ENCODE data around the gene NR4A2. TPM values are rescaled to one million over a fixed set of nuclear protein-coding genes. Genes with fewer than 3 reads are reported as not detected.

Gene NR4A2
- total RNA-seq, 2 donors from 2014 or later = 1.2 to 1.6 TPM

DNA sequence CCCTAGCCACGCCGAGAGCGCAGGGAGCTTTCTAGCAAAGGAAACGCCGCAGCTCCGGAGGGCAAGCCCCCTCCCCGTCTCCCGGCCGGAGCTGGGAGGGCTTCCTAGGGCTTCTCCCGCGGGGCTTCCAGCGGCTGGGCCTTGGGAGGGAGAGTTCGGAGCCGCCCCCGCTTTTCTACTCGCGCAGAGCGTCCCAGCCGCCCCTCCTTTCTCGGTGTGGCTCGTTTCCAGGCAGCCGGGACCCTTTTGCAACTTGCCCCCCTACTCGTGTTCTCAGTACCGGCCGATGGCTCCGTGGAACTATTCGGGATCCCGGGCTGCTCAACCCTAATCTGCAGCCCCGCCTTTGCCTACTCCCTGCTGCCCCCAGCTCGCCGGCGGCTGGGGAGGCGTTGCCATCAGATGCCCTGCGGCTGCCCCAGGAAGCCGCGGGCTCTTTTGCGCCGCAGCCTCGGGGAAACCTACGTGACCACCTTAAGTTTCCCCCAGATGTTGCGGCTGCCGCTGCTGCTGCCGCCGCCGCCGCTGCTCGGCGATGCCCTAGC is 1.5 kb upstream of the NR4A2 start:
- Histone ChIP-seq H3K9me3 (ENCODE audit: control insufficient read depth, low read length) (no peaks in the 10 kb centered on the region), H3K27ac (ENCODE audit: low read depth, low read length) (no peak overlapping the region), H3K27me3 (ENCODE audit: control insufficient read depth, insufficient read depth, low read length, poor library complexity, severe bottlenecking) (peaks cover 30% of the 10 kb centered on the region), H3K4me3 (ENCODE audit: low read length) (peak overlapping the region; percentile 91), H3K4me1 (ENCODE audit: control insufficient read depth, insufficient read depth, low read length) (no peaks in the 10 kb centered on the region), H3K36me3 (ENCODE audit: control insufficient read depth, insufficient read depth, low read length) (no peaks in the 10 kb centered on the region), H3K9ac (ENCODE audit: extremely low read depth, low read length, poor library complexity, severe bottlenecking) (peak overlapping the region; percentile 55)
- H3K27me3 Mint-ChIP-seq (ENCODE audit: insufficient read depth) = peaks cover 35% of the 10 kb centered on the region
- H3K4me3 Mint-ChIP-seq = peak overlapping the region; percentile 79
- WGBS, 2 experiments (ENCODE audit: insufficient coverage in 1 of 2, insufficient read length in 1 of 2) = 0% methylated on average over 6 to 48 of the region's 48 CpGs
- peak; percentile 90 for DNase-seq
- no peaks in the 10 kb centered on the region for H3K9me3 Mint-ChIP-seq
- TF ChIP-seq CTCF (conservative IDR thresholded peaks at IDR 0.05) = peak; percentile 17
- peaks cover 22% of the 10 kb centered on the region for H3K4me1 Mint-ChIP-seq
- no peaks in the 10 kb centered on the region for H3K36me3 Mint-ChIP-seq (ENCODE audit: low read depth)
- H3K27ac Mint-ChIP-seq = peak overlapping the region; percentile 89

- Histone ChIP-seq H3K36me3 (ENCODE audit: control insufficient read depth, insufficient read depth, low read length) (no peaks in the 10 kb centered on the region), H3K27ac (ENCODE audit: low read depth, low read length) (no peak overlapping the region), H3K27me3 (ENCODE audit: control insufficient read depth, insufficient read depth, low read length, poor library complexity, severe bottlenecking) (peaks cover 33% of the 10 kb centered on the region), H3K4me3 (ENCODE audit: low read length) (peak overlapping the region; percentile 91), H3K9ac (ENCODE audit: extremely low read depth, low read length, poor library complexity, severe bottlenecking) (peak overlapping the region; percentile 60), H3K4me1 (ENCODE audit: control insufficient read depth, insufficient read depth, low read length) (no peaks in the 10 kb centered on the region), H3K9me3 (ENCODE audit: control insufficient read depth, low read length) (no peaks in the 10 kb centered on the region)
- no peak for DNase-seq
- Mint-ChIP-seq H3K36me3 (ENCODE audit: low read depth) (no peaks in the 10 kb centered on the region), H3K27ac (peak overlapping the region; percentile 97), H3K27me3 (ENCODE audit: insufficient read depth) (peaks cover 41% of the 10 kb centered on the region), H3K4me3 (peak overlapping the region; percentile 79), H3K9me3 (no peaks in the 10 kb centered on the region), H3K4me1 (peaks cover 16% of the 10 kb centered on the region)
- WGBS, 2 experiments (ENCODE audit: insufficient coverage in 1 of 2, insufficient read length in 1 of 2) = 0% methylated on average over 10 to 28 of the region's 28 CpGs
- TF ChIP-seq CTCF (conservative IDR thresholded peaks at IDR 0.05) = no peak
These were observed 891 bp upstream of the NR4A2 start for GRCh38 chr2:156333274-156333950.

- Histone ChIP-seq H3K4me1 (ENCODE audit: control insufficient read depth, insufficient read depth, low read length) (no peaks in the 10 kb centered on the region), H3K27ac (ENCODE audit: low read depth, low read length) (no peak overlapping the region), H3K4me3 (ENCODE audit: low read length) (peak overlapping the region; percentile 91), H3K9ac (ENCODE audit: extremely low read depth, low read length, poor library complexity, severe bottlenecking) (peak overlapping the region; percentile 60), H3K36me3 (ENCODE audit: control insufficient read depth, insufficient read depth, low read length) (no peaks in the 10 kb centered on the region), H3K27me3 (ENCODE audit: control insufficient read depth, insufficient read depth, low read length, poor library complexity, severe bottlenecking) (peaks cover 38% of the 10 kb centered on the region), H3K9me3 (ENCODE audit: control insufficient read depth, low read length) (no peaks in the 10 kb centered on the region)
- Mint-ChIP-seq H3K9me3 (no peaks in the 10 kb centered on the region), H3K4me3 (peak overlapping the region; percentile 79), H3K27me3 (ENCODE audit: insufficient read depth) (peaks cover 53% of the 10 kb centered on the region), H3K27ac (peak overlapping the region; percentile 97), H3K4me1 (peaks cover 13% of the 10 kb centered on the region), H3K36me3 (ENCODE audit: low read depth) (no peaks in the 10 kb centered on the region)
- no peak for DNase-seq
- no peak for TF ChIP-seq CTCF (conservative IDR thresholded peaks at IDR 0.05)
- WGBS, 2 experiments (ENCODE audit: insufficient coverage in 1 of 2, insufficient read length in 1 of 2) = 0% methylated on average over 1 to 12 of the region's 12 CpGs
These were observed 312 bp downstream of the NR4A2 start for GRCh38 chr2:156332284-156332533.
